GM19324 (cell line): ENCODE results near the gene PDCD1LG2.
A peak's percentile ranks its signal among the peaks of the same experiment; 100 is the strongest.

ENCODE experiments used
- ATAC-seq: cut with Tn5 transposase; IDR thresholded peaks from one replicate; pipeline ENCODE4 v1.9.1; 2021; ENCODE audit warnings: mild to moderate bottlenecking, moderate library complexity; ENCODE audit not compliant: unreplicated experiment, low FRiP score

PDCD1LG2 gene

DNA sequence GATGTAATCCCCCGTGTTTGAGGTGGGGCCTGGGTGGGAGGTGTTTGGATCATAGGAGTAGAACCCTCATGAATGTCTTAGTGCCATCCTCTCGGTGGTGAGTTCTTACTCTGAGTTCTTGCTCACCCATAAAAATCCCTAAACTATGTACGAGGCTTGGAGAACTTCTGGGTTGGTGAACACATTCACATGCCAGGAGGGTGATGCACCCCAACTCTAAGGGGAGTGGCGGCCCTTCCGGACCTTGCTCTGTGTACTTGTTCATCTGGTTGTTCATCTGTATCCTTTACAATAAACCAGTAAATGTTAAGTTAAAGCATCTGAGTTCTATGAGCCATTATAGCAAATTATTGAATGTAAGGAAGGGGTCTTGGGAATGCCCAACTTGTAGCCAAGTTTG lies 82.6 kb downstream of the PDCD1LG2 start:
- ATAC-seq, result no peak

- ATAC-seq, result peak; percentile 68
Measured at GRCh38 chr9:5593904-5594303, 83.6 kb downstream of the PDCD1LG2 start.

DNA sequence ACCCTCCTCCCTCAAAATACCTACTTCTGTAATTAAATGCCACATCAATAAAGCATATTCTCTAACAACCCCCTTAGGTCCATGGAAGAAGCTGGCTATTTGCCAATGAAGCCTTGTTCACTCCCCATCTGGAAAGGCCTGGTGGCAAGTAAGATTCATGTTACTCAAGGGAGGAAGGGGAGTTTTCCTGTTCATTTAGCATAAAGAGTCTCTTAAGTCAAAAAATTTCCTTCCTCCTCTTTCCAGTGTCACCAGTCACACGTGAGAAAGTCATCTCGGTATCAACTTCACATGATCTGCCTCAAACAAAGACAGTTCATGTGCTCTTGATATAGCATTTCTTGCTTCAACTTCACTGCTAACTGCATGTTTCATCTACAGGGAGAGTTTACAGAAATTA lies 85.8 kb downstream of the PDCD1LG2 start:
- ATAC-seq, result no peak

GRCh38 chr9:5608298-5609225 lies 98.2 kb downstream of the PDCD1LG2 start:
- ATAC-seq, result no peak

GRCh38 chr9:5609226-5609596 lies 98.9 kb downstream of the PDCD1LG2 start:
- ATAC-seq, result no peak

DNA sequence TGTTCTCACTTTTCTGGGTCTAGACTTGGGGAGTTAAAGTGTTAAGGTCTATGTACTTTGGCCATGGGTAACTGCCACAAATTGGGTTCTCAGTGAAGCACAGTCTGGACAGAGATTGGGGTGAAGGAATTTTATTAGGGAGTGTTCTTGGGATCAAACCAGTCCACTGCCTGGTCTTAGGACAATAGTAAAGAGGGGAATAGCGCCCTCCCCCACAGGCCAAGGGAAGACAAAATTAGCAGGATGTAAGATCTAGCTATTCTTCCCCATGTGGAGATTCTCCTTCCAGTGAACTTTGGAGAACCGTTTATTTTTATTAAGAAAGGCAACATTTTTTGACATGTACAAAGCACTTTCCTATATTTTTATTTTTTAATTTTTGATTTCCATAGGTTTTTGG lies 100.2 kb downstream of the PDCD1LG2 start:
- no peak for ATAC-seq

DNA sequence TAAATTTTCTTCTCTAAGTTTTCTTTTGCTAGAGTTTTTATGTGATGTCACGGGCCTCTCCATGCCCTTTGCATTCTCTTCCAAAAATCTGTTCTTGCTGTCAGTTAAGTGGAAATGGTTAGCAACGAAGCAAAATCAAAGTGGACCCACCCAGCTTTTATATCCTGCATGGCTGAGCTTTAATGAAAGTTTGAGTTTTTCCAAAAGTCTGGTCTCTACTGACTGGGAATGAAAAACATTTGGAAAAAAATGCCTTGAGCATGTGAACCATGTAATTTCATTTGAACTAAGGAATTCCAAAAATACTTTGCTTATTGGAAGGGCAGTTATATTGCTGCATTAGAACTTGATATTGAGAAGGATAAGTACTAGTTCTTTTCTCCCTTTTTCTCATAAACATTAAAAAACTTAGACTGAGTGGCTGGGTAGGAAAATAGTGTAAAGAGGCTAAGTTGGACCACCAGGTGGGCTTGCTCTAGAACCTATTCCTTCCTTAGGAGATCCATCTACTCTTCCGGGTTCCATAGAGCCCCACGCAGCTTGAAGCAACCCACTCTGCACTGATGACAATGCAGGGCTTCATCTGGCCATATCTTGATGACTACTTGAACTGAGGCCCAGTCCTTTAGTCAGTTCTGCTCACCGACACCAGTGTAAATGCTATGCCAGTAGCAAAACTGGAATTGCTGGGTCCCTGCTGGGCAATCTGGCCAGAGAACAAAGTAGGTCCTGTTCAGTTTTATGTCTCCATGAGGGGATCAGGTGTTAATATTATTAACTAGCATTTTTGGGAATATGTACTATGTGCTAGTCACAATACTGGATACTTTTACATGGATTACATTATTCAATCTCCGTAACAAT lies 101.2 kb downstream of the PDCD1LG2 start:
- ATAC-seq, result no peak

- ATAC-seq, result no peak
Measured at GRCh38 chr9:5612185-5612530, 101.8 kb downstream of the PDCD1LG2 start.

DNA sequence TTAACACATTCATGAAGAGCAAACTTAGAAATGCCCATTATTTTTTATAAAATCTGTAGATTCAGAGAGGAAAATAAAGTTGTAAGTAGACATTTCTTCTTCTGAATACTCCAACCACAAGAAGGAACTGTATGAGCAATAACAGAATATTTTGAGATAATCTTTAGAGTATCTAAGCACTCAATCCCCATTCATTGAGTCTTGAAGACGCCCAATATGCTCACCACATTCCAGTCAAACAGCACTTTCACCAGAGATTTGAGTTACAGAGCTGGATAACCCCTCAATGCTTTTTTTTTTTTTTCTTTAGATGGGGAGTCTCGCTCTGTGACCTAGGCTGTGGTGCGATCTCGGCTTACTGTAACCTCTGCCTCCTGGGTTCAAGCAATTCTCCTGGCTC lies 103.9 kb downstream of the PDCD1LG2 start:
- ATAC-seq, result no peak

DNA sequence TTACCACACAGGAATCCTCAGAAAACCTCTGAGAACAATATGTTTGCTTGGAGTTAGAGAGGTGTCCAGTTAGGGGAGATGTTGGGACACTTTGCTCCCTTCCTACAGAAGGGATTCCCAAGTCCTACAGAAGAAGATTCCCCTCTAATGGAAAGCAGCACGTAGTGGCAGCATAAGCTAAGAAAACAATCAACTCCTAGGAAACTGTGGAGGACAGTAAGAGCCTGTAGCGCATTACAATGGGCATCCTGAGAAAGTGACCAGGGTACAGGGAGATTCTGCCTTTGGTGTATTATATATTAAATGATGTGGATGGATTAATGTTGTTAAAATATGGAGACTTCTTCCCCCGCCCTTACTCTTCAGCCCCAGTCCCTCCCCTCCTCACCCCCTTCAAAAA lies 104.7 kb downstream of the PDCD1LG2 start:
- no peak for ATAC-seq

- ATAC-seq, result peak; percentile 90
Measured at GRCh38 chr9:5617749-5618148, 107.4 kb downstream of the PDCD1LG2 start.

DNA sequence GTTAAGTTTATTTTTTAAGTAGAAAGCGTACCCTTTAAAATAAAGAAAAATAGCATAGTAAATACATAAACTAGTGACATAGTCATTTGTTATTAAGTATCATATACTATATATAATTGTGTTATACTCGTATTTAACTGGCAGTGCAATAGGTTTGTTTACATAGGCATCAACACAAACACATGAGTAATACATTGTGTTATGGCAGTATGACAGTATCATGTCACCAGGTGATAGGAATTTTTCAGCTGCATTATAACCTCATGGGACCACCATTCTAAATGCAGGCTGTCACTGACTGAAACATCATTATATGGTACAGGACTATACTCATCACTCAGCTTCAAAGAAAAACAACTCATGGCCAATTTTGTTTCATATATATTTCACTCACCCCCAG lies 110.2 kb downstream of the PDCD1LG2 start:
- no peak for ATAC-seq
